Activated T-cell treated with anti-CD3 and anti-CD28 coated beads, Interleukin-2, amount 50 U/mL, for 72 hours (primary cell): ENCODE measurements around the gene GGACT. TPM values are rescaled to one million over a fixed set of nuclear protein-coding genes. Genes with fewer than 3 reads are reported as not detected.
A peak's percentile ranks its signal among the peaks of the same experiment; 100 is the strongest.

Experiments
- ATAC-seq, 2 donors: fragments of 150-1000 bp; cut with Tn5 transposase; replicated peaks in 1 of 2; 2 replicates each; pipeline ENCODE4 v1.10.0; 2021; ENCODE audit warnings: moderate library complexity in 2 of 2, mild to moderate bottlenecking in 1 of 2
- DNase-seq, 2 donors: peaks; one replicate each; pipeline ENCODE4 v3.0.0; 2021 to 2022; ENCODE audit warnings: mixed read lengths in 1 of 2
- H3K27ac Mint-ChIP-seq: one replicate; pipeline ENCODE4 v1.8.0; 2022; ENCODE audit warnings: mild to moderate bottlenecking, moderate library complexity, mixed read lengths
- H3K27me3 Mint-ChIP-seq: one replicate; pipeline ENCODE4 v1.8.0; 2022; ENCODE audit warnings: low read depth, mixed read lengths
- H3K36me3 Mint-ChIP-seq, 2 donors: one replicate each; pipeline ENCODE4 v1.8.0; 2022; ENCODE audit warnings: mixed read lengths in 2 of 2, mild to moderate bottlenecking in 1 of 2; ENCODE audit not compliant: insufficient read depth in 2 of 2
- H3K4me1 Mint-ChIP-seq: one replicate; pipeline ENCODE4 v1.8.0; 2022; ENCODE audit warnings: low read depth, mixed read lengths
- H3K4me3 Mint-ChIP-seq, 2 donors: one replicate each; pipeline ENCODE4 v1.8.0; 2022; ENCODE audit warnings: mild to moderate bottlenecking in 2 of 2, mixed read lengths in 2 of 2, moderate library complexity in 2 of 2
- H3K9me3 Mint-ChIP-seq, 2 donors: one replicate each; pipeline ENCODE4 v1.8.0; 2022; ENCODE audit warnings: mixed read lengths in 2 of 2
- total RNA-seq, 2 donors: library from RNA; stranded (reverse); gene quantifications; one replicate each; pipeline ENCODE4 v1.2.3, GENCODE V29; 2022

The GGACT gene
- total RNA-seq, 2 donors from 2014 or later, result 9.5 to 15.4 TPM

GRCh38 chr13:100540621-100541020 lies 48.0 kb downstream of the GGACT start:
- DNase-seq, result no peak
- Mint-ChIP-seq H3K27ac (no peak overlapping the region), H3K9me3 (no peaks in the 10 kb centered on the region), H3K36me3 (no peaks in the 10 kb centered on the region), H3K4me1 (peaks cover 5% of the 10 kb centered on the region), H3K27me3 (no peaks in the 10 kb centered on the region), H3K4me3 (no peak overlapping the region)
- no peak for ATAC-seq

- Mint-ChIP-seq H3K4me1 (peaks cover 5% of the 10 kb centered on the region), H3K36me3 (no peaks in the 10 kb centered on the region), H3K4me3 (no peak overlapping the region), H3K27me3 (no peaks in the 10 kb centered on the region), H3K27ac (no peak overlapping the region), H3K9me3 (no peaks in the 10 kb centered on the region)
- ATAC-seq (no peak), DNase-seq (no peak)
Observed at GRCh38 chr13:100537951-100538462, 50.6 kb downstream of the GGACT start.

GRCh38 chr13:100537486-100537885 lies 51.1 kb downstream of the GGACT start:
- no peaks in the 10 kb centered on the region for H3K27me3 Mint-ChIP-seq
- H3K4me1 Mint-ChIP-seq, result peaks cover under 1% of the 10 kb centered on the region
- H3K36me3 Mint-ChIP-seq, result no peaks in the 10 kb centered on the region
- H3K4me3 Mint-ChIP-seq, result no peak overlapping the region
- no peak for DNase-seq
- ATAC-seq, result no peak
- no peaks in the 10 kb centered on the region for H3K9me3 Mint-ChIP-seq
- no peak overlapping the region for H3K27ac Mint-ChIP-seq

- H3K27me3 Mint-ChIP-seq, result no peaks in the 10 kb centered on the region
Observed at GRCh38 chr13:100536643-100537180, 51.9 kb downstream of the GGACT start.

DNA sequence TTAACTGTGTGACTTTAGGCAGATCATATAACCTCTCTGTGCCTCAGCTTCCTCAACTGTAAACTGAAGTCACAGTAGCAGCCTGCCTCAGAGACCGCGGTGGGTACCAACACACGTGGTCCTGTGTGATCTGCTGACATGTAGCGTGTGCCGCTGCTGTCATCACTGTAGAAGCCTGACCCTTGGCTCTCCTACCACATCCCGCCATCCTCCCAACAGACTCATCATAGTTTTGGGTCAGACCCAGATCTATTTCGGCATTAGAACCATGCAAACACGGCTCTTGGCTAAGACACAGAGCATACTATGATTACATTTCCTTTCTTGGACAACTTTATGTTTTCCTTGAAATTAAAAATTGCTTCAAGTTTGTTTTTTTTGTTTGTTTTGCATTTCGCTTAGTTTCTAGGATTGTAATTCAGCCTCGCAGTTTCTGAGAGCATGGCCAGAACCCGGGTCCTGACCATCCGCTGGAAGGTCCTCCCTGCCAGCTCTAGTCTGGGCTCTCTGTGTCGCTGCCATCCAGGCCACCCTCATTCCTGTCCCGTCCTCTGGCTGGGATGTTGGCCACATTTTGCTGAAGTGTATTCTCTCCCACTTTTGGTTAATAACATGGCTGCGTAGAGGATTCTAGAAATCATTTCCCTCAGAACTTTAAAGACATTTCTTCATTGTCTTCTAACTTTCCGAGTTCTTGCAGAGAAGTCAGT lies 53.0 kb downstream of the GGACT start:
- Mint-ChIP-seq H3K4me3 (no peak overlapping the region), H3K4me1 (no peaks in the 10 kb centered on the region), H3K27me3 (no peaks in the 10 kb centered on the region), H3K27ac (no peak overlapping the region), H3K36me3 (no peaks in the 10 kb centered on the region), H3K9me3 (no peaks in the 10 kb centered on the region)
- ATAC-seq (no peak), DNase-seq (no peak)

More at GRCh38 chr13:100536643-100537180, 51.9 kb downstream of the GGACT start:
- ATAC-seq (no peak), DNase-seq (no peak)
- Mint-ChIP-seq H3K9me3 (no peaks in the 10 kb centered on the region), H3K4me3 (no peak overlapping the region), H3K4me1 (no peaks in the 10 kb centered on the region), H3K36me3 (no peaks in the 10 kb centered on the region), H3K27ac (no peak overlapping the region)

GRCh38 chr13:100534911-100535310 lies 53.7 kb downstream of the GGACT start:
- Mint-ChIP-seq H3K27ac (no peak overlapping the region), H3K36me3 (no peaks in the 10 kb centered on the region), H3K27me3 (no peaks in the 10 kb centered on the region), H3K4me3 (no peak overlapping the region), H3K4me1 (no peaks in the 10 kb centered on the region), H3K9me3 (no peaks in the 10 kb centered on the region)
- ATAC-seq (no peak), DNase-seq (no peak)

- Mint-ChIP-seq H3K4me3 (no peak overlapping the region), H3K9me3 (no peaks in the 10 kb centered on the region), H3K27me3 (no peaks in the 10 kb centered on the region), H3K27ac (no peak overlapping the region), H3K4me1 (no peaks in the 10 kb centered on the region), H3K36me3 (no peaks in the 10 kb centered on the region)
- DNase-seq (no peak), ATAC-seq (no peak)
Observed at GRCh38 chr13:100534147-100534843, 54.3 kb downstream of the GGACT start.

GRCh38 chr13:100533588-100534041 lies 55.0 kb downstream of the GGACT start:
- H3K4me3 Mint-ChIP-seq, result no peak overlapping the region
- no peaks in the 10 kb centered on the region for H3K9me3 Mint-ChIP-seq
- no peaks in the 10 kb centered on the region for H3K4me1 Mint-ChIP-seq
- DNase-seq (no peak), ATAC-seq (no peak)
- H3K27me3 Mint-ChIP-seq, result no peaks in the 10 kb centered on the region
- H3K36me3 Mint-ChIP-seq, result no peaks in the 10 kb centered on the region
- no peak overlapping the region for H3K27ac Mint-ChIP-seq

- DNase-seq, result no peak
- H3K27ac Mint-ChIP-seq, result no peak overlapping the region
Observed at GRCh38 chr13:100532836-100533435, 55.7 kb downstream of the GGACT start.

GRCh38 chr13:100532090-100532766 lies 56.4 kb downstream of the GGACT start:
- H3K27ac Mint-ChIP-seq, result no peak overlapping the region

More at GRCh38 chr13:100532836-100533435, 55.7 kb downstream of the GGACT start:
- Mint-ChIP-seq H3K9me3 (no peaks in the 10 kb centered on the region), H3K4me1 (no peaks in the 10 kb centered on the region), H3K27me3 (no peaks in the 10 kb centered on the region), H3K36me3 (no peaks in the 10 kb centered on the region), H3K4me3 (no peak overlapping the region)
- ATAC-seq, result no peak

GRCh38 chr13:100530671-100531213 lies 57.8 kb downstream of the GGACT start:
- H3K27ac Mint-ChIP-seq, result peak overlapping the region; percentile 27

More at GRCh38 chr13:100532090-100532766, 56.4 kb downstream of the GGACT start:
- no peaks in the 10 kb centered on the region for H3K9me3 Mint-ChIP-seq
- no peak overlapping the region for H3K4me3 Mint-ChIP-seq
- no peaks in the 10 kb centered on the region for H3K4me1 Mint-ChIP-seq
- H3K27me3 Mint-ChIP-seq, result no peaks in the 10 kb centered on the region
- DNase-seq (no peak), ATAC-seq (no peak)
- H3K36me3 Mint-ChIP-seq, result no peaks in the 10 kb centered on the region

DNA sequence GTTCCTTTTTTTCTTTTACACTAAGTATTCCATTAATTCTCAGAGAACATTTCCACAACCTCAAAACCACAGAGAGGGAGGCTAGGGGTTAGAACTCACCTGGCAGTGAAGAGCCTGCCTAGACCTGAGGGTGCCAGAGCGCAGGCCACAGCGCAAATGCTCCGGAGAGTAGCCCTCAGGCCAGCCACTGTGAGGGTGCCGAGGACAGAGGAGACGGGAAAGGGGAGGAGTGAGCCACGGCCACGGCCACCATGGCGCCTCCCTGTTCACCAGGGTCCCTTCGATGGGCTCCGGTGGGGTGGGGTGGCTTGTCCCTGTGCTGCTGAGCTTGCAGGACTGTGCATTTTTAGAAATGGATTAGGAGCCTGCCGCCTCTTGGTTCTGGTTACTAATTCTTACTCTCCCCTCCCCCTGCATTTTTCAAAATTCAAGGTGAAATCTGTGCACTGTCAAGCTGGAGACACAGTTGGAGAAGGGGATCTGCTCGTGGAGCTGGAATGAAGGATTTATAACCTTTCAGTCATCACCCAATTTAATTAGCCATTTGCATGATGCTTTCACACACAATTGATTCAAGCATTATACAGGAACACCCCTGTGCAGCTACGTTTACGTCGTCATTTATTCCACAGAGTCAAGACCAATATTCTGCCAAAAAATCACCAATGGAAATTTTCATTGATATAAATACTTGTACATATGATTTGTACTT lies 58.8 kb downstream of the GGACT start:
- no peak overlapping the region for H3K4me3 Mint-ChIP-seq
- no peaks in the 10 kb centered on the region for H3K4me1 Mint-ChIP-seq
- H3K27me3 Mint-ChIP-seq, result no peaks in the 10 kb centered on the region
- no peak overlapping the region for H3K27ac Mint-ChIP-seq
- no peaks in the 10 kb centered on the region for H3K9me3 Mint-ChIP-seq
- DNase-seq (no peak), ATAC-seq (no peak)
- no peaks in the 10 kb centered on the region for H3K36me3 Mint-ChIP-seq

More at GRCh38 chr13:100530671-100531213, 57.8 kb downstream of the GGACT start:
- no peaks in the 10 kb centered on the region for H3K27me3 Mint-ChIP-seq
- H3K36me3 Mint-ChIP-seq, result no peaks in the 10 kb centered on the region
- DNase-seq (no peak), ATAC-seq (no peak)
- H3K9me3 Mint-ChIP-seq, result no peaks in the 10 kb centered on the region
- no peaks in the 10 kb centered on the region for H3K4me1 Mint-ChIP-seq
- H3K4me3 Mint-ChIP-seq, result no peak overlapping the region
